Measurements from ENCODE around the gene SLC25A11.

DNA sequence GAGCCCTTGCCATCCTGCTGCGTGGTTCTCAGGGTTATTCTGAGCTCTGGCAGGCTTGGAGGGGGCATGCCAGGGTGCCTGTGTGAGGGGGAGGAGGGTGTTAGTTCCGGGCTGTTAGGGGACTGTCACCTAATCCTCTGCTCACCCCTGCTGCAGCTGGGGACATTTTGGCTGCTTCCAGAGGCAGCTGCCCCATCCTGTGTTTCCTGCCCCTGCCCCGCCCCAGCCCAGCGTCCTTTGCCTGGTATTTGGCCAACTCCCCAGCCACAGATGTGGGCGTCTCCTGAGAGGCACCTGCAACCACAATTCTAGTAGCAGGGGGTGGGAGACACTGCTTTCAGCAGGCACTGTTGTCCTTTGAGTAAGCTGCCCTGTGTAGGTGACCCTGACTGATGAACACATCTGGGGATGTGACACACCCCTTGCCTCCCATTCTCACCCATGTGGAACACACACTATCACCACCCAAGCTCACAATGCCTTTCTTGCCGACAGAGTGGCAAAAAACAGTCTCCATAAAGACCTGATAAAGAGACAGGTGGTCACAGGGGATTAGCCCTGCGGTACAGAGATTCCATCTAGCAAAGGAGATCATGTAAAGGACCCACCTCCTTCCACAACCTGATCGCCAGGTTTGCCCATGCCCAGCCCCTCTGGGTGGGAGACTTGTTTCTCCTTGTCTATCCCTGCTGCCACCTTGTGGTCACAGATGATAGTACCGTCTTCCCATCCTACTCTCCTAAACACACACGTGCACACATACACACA lies 36.6 kb downstream of the SLC25A11 start, which contains the start of gene CHRNE:
- TF ChIP-seq POLR2AphosphoS5 (IDR thresholded peaks at IDR 0.05; ENCODE audit: low read depth, low read length), result no peak
- TF ChIP-seq, protein P1, sequence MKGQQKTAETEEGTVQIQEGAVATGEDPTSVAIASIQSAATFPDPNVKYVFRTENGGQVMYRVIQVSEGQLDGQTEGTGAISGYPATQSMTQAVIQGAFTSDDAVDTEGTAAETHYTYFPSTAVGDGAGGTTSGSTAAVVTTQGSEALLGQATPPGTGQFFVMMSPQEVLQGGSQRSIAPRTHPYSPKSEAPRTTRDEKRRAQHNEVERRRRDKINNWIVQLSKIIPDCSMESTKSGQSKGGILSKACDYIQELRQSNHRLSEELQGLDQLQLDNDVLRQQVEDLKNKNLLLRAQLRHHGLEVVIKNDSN (IDR thresholded peaks at IDR 0.05; ENCODE audit: borderline replicate concordance, low read depth), result no peak
- TF ChIP-seq, protein P2, sequence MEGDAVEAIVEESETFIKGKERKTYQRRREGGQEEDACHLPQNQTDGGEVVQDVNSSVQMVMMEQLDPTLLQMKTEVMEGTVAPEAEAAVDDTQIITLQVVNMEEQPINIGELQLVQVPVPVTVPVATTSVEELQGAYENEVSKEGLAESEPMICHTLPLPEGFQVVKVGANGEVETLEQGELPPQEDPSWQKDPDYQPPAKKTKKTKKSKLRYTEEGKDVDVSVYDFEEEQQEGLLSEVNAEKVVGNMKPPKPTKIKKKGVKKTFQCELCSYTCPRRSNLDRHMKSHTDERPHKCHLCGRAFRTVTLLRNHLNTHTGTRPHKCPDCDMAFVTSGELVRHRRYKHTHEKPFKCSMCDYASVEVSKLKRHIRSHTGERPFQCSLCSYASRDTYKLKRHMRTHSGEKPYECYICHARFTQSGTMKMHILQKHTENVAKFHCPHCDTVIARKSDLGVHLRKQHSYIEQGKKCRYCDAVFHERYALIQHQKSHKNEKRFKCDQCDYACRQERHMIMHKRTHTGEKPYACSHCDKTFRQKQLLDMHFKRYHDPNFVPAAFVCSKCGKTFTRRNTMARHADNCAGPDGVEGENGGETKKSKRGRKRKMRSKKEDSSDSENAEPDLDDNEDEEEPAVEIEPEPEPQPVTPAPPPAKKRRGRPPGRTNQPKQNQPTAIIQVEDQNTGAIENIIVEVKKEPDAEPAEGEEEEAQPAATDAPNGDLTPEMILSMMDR (IDR thresholded peaks at IDR 0.05), result peak; percentile 82
- no peak for TF ChIP-seq RXRA (IDR thresholded peaks at IDR 0.05; ENCODE audit: borderline replicate concordance, low read depth)
- no peak for TF ChIP-seq GATA2 (CRISPR knock-in tag; IDR thresholded peaks at IDR 0.05)
- no peak for TF ChIP-seq EP300 (IDR thresholded peaks at IDR 0.05; ENCODE audit: borderline replicate concordance in 1 of 2, low read depth in 1 of 2, low read length in 1 of 2)
- TF ChIP-seq YY1 (IDR thresholded peaks at IDR 0.05; ENCODE audit: low read depth), result no peak
- TF ChIP-seq RCOR1 (IDR thresholded peaks at IDR 0.05; ENCODE audit: low read length), result no peak
- no peak for TF ChIP-seq GABPA (IDR thresholded peaks at IDR 0.05; ENCODE audit: low read depth)
- no peak for TF ChIP-seq TEAD4 (IDR thresholded peaks at IDR 0.05; ENCODE audit: borderline replicate concordance, insufficient read depth)
- no peak for TF ChIP-seq FOXJ3 (CRISPR knock-in tag; IDR thresholded peaks at IDR 0.05)
- no peak for TF ChIP-seq EZH2phosphoT487 (IDR thresholded peaks at IDR 0.05; ENCODE audit: borderline replicate concordance, low read depth)
- TF ChIP-seq FOSL2 (IDR thresholded peaks at IDR 0.05; ENCODE audit: borderline replicate concordance, low read depth), result no peak
